Measurements from ENCODE around the gene CBX2. TPM values are rescaled to one million over a fixed set of nuclear protein-coding genes. Genes with fewer than 3 reads are reported as not detected.
A peak's percentile ranks its signal among the peaks of the same experiment; 100 is the strongest.

The CBX2 gene
- total and polyA plus RNA-seq, 7 experiments from 2014 or later = 0.24 to 4.4 (median 0.41) TPM; not detected in 1

- Mint-ChIP-seq H3K4me1 (peaks cover 0 to 28% (median 23%) of the 10 kb centered on the region in 7 donors), H3K27ac (no peak overlapping the region), H3K4me3 (no peak overlapping the region), H3K36me3 (no peaks in the 10 kb centered on the region), H3K9me3 (no peaks in the 10 kb centered on the region), H3K27me3 (peaks cover 27 to 48% (median 37%) of the 10 kb centered on the region in 5 donors)
- ATAC-seq = no peak
- intact Hi-C loops (cut with micrococcal nuclease) = loop anchor here (1.0 to 10.0 kb wide), 4 partner anchors 173 to 250 kb away; no protein-coding TSS in a partner anchor
- H3K9me3 ChIP-seq (ENCODE audit: control insufficient read depth in 2 of 3, low read length in 3 of 3) = no peaks in the 10 kb centered on the region
- no peak for DNase-seq
- H3K36me3 ChIP-seq (ENCODE audit: control insufficient read depth in 2 of 3, insufficient read depth in 3 of 3, low read length in 3 of 3) = no peaks in the 10 kb centered on the region
- POLR2A ChIA-PET = no interaction called here
- peaks cover 0 to 14% of the 10 kb centered on the region in 2 donors for H3K27me3 ChIP-seq (ENCODE audit: control insufficient read depth in 2 of 2, insufficient read depth in 2 of 2, low read length in 2 of 2)
- CTCF ChIA-PET = interaction anchor here (1.2 kb wide), 1 partner anchor 228 kb away, joined by 5 read pairs; no protein-coding TSS in a partner anchor
- H3K27ac ChIP-seq (ENCODE audit: low read depth, low read length) = no peak overlapping the region
- no peak overlapping the region for H3K4me3 ChIP-seq (ENCODE audit: low read length)
- peaks cover 6 to 31% of the 10 kb centered on the region in 2 donors for H3K4me1 ChIP-seq (ENCODE audit: control insufficient read depth in 2 of 2, insufficient read depth in 2 of 2, low read length in 2 of 2)
These were observed 34.9 kb upstream of the CBX2 start for GRCh38 chr17:79742951-79743476.

- H3K27ac ChIP-seq (ENCODE audit: low read depth, low read length) = no peak overlapping the region
- H3K9me3 ChIP-seq (ENCODE audit: control insufficient read depth in 2 of 3, low read length in 3 of 3) = no peaks in the 10 kb centered on the region
- H3K4me1 ChIP-seq (ENCODE audit: control insufficient read depth in 2 of 2, insufficient read depth in 2 of 2, low read length in 2 of 2) = peaks cover 6 to 32% of the 10 kb centered on the region in 2 donors
- Mint-ChIP-seq H3K4me3 (no peak overlapping the region), H3K4me1 (peaks cover 0 to 28% (median 23%) of the 10 kb centered on the region in 7 donors), H3K9me3 (no peaks in the 10 kb centered on the region), H3K36me3 (no peaks in the 10 kb centered on the region), H3K27me3 (peaks cover 27 to 50% (median 34%) of the 10 kb centered on the region in 5 donors), H3K27ac (no peak overlapping the region)
- ATAC-seq = no peak
- H3K4me3 ChIP-seq (ENCODE audit: low read length) = no peak overlapping the region
- DNase-seq = no peak
- peaks cover 0 to 14% of the 10 kb centered on the region in 2 donors for H3K27me3 ChIP-seq (ENCODE audit: control insufficient read depth in 2 of 2, insufficient read depth in 2 of 2, low read length in 2 of 2)
- CTCF ChIA-PET = interaction anchor here (0.9 to 1.2 kb wide), 2 partner anchors 40 to 247 kb away, joined by 3 to 4 read pairs; no protein-coding TSS in a partner anchor
- H3K36me3 ChIP-seq (ENCODE audit: control insufficient read depth in 2 of 3, insufficient read depth in 3 of 3, low read length in 3 of 3) = no peaks in the 10 kb centered on the region
- POLR2A ChIA-PET = no interaction called here
- intact Hi-C loops (cut with micrococcal nuclease) = loop anchor here in 1 of 2 donors (2.0 to 10.0 kb wide), 2 partner anchors 181 to 249 kb away; no protein-coding TSS in a partner anchor
These were observed 34.3 kb upstream of the CBX2 start for GRCh38 chr17:79743614-79744013.

GRCh38 chr17:79745641-79746105 is 32.3 kb upstream of the CBX2 start:
- no peak for ATAC-seq
- H3K27ac Mint-ChIP-seq = peak overlapping the region in 2 of 9 donors; percentile 70 to 76
- Histone ChIP-seq H3K27me3 (ENCODE audit: control insufficient read depth in 2 of 2, insufficient read depth in 2 of 2, low read length in 2 of 2) (peaks cover 0 to 19% of the 10 kb centered on the region in 2 donors), H3K4me1 (ENCODE audit: control insufficient read depth in 2 of 2, insufficient read depth in 2 of 2, low read length in 2 of 2) (peaks cover 6 to 32% of the 10 kb centered on the region in 2 donors), H3K4me3 (ENCODE audit: low read length) (peak overlapping the region; percentile 8), H3K27ac (ENCODE audit: low read depth, low read length) (no peak overlapping the region), H3K9me3 (ENCODE audit: control insufficient read depth in 2 of 3, low read length in 3 of 3) (no peaks in the 10 kb centered on the region), H3K36me3 (ENCODE audit: control insufficient read depth in 2 of 3, insufficient read depth in 3 of 3, low read length in 3 of 3) (no peaks in the 10 kb centered on the region)
- no peaks in the 10 kb centered on the region for H3K36me3 Mint-ChIP-seq
- CTCF ChIA-PET = interaction anchor here (0.6 to 1.5 kb wide), 17 partner anchors 9 to 265 kb away, joined by 3 to 13 read pairs (median 3); no protein-coding TSS in a partner anchor
- peak in 2 of 9 donors; percentile 9 to 29 for DNase-seq
- H3K27me3 Mint-ChIP-seq = peaks cover 22 to 46% (median 26%) of the 10 kb centered on the region in 5 donors
- H3K4me3 Mint-ChIP-seq = peak overlapping the region; percentile 27 to 72 (median 66)
- intact Hi-C loops (cut with micrococcal nuclease) = loop anchor here (1.0 to 10.0 kb wide), 10 partner anchors 31 to 246 kb away; partner anchors contain the start of genes CBX4 (in 1 of the 2) and CBX8 (in 1 of the 2)
- H3K9me3 Mint-ChIP-seq = no peaks in the 10 kb centered on the region
- POLR2A ChIA-PET = interaction anchor here (0.6 to 1.2 kb wide), 6 partner anchors 11 to 709 kb away, joined by 3 to 7 read pairs (median 3); partner anchors contain the start of gene CBX4
- H3K4me1 Mint-ChIP-seq = peaks cover 0 to 28% (median 21%) of the 10 kb centered on the region in 7 donors

GRCh38 chr17:79746889-79747507 is 30.9 kb upstream of the CBX2 start:
- intact Hi-C loops (cut with micrococcal nuclease) = loop anchor here (1.0 to 10.0 kb wide), 10 partner anchors 30 to 244 kb away; partner anchors contain the start of genes CBX4 (in 1 of the 2) and CBX8 (in 1 of the 2)
- Mint-ChIP-seq H3K4me1 (peaks cover 0 to 28% (median 21%) of the 10 kb centered on the region in 7 donors), H3K27ac (peak overlapping the region in 2 of 9 donors; percentile 25 to 46), H3K4me3 (peak overlapping the region in 8 of 10 donors; percentile 21 to 75 (median 39)), H3K9me3 (no peaks in the 10 kb centered on the region), H3K36me3 (no peaks in the 10 kb centered on the region), H3K27me3 (peaks cover 31 to 56% (median 39%) of the 10 kb centered on the region in 5 donors)
- Histone ChIP-seq H3K9me3 (ENCODE audit: control insufficient read depth in 2 of 3, low read length in 3 of 3) (no peaks in the 10 kb centered on the region), H3K36me3 (ENCODE audit: control insufficient read depth in 2 of 3, insufficient read depth in 3 of 3, low read length in 3 of 3) (no peaks in the 10 kb centered on the region), H3K4me1 (ENCODE audit: control insufficient read depth in 2 of 2, insufficient read depth in 2 of 2, low read length in 2 of 2) (peaks cover 5 to 28% of the 10 kb centered on the region in 2 donors), H3K27ac (ENCODE audit: low read depth, low read length) (no peak overlapping the region), H3K4me3 (ENCODE audit: low read length) (no peak overlapping the region), H3K27me3 (ENCODE audit: control insufficient read depth in 2 of 2, insufficient read depth in 2 of 2, low read length in 2 of 2) (peaks cover 0 to 19% of the 10 kb centered on the region in 2 donors)
- CTCF ChIA-PET = interaction anchor here (1.4 kb wide), 1 partner anchor 247 kb away, joined by 8 read pairs; no protein-coding TSS in a partner anchor
- DNase-seq (peak in 1 of 9 donors; percentile 11), ATAC-seq (no peak)
- POLR2A ChIA-PET = interaction anchor here (0.6 kb wide), 1 partner anchor 25 kb away, joined by 6 read pairs; no protein-coding TSS in a partner anchor

GRCh38 chr17:79747508-79748294 is 30.2 kb upstream of the CBX2 start:
- Histone ChIP-seq H3K27ac (ENCODE audit: low read depth, low read length) (no peak overlapping the region), H3K4me3 (ENCODE audit: low read length) (no peak overlapping the region), H3K36me3 (ENCODE audit: control insufficient read depth in 2 of 3, insufficient read depth in 3 of 3, low read length in 3 of 3) (no peaks in the 10 kb centered on the region), H3K4me1 (ENCODE audit: control insufficient read depth in 2 of 2, insufficient read depth in 2 of 2, low read length in 2 of 2) (peaks cover 0 to 25% of the 10 kb centered on the region in 2 donors), H3K27me3 (ENCODE audit: control insufficient read depth in 2 of 2, insufficient read depth in 2 of 2, low read length in 2 of 2) (peaks cover 0 to 19% of the 10 kb centered on the region in 2 donors), H3K9me3 (ENCODE audit: control insufficient read depth in 2 of 3, low read length in 3 of 3) (no peaks in the 10 kb centered on the region)
- peak overlapping the region; percentile 39 to 75 (median 61) for H3K4me3 Mint-ChIP-seq
- ChIA-PET POLR2A (no interaction called here), CTCF (no interaction called here)
- intact Hi-C loops (cut with micrococcal nuclease) = loop anchor here (2.0 to 10.0 kb wide), 6 partner anchors 29 to 177 kb away; partner anchors contain the start of genes CBX4 (in 1 of the 2) and CBX8 (in 1 of the 2)
- no peaks in the 10 kb centered on the region for H3K9me3 Mint-ChIP-seq
- ATAC-seq (no peak), DNase-seq (peak in 2 of 9 donors; percentile 11 to 27)
- peaks cover 34 to 61% (median 40%) of the 10 kb centered on the region in 5 donors for H3K27me3 Mint-ChIP-seq
- peak overlapping the region in 2 of 9 donors; percentile 59 to 65 for H3K27ac Mint-ChIP-seq
- peaks cover 0 to 28% (median 21%) of the 10 kb centered on the region in 7 donors for H3K4me1 Mint-ChIP-seq
- H3K36me3 Mint-ChIP-seq = no peaks in the 10 kb centered on the region
